Measurements from ENCODE around the gene ATP6V0A1.
"Not testable (repeated sequence)": the region's sequence is repeated elsewhere in the genome, so short reads cannot be mapped to it uniquely, and the experiment has no call there.

The ATP6V0A1 gene

DNA sequence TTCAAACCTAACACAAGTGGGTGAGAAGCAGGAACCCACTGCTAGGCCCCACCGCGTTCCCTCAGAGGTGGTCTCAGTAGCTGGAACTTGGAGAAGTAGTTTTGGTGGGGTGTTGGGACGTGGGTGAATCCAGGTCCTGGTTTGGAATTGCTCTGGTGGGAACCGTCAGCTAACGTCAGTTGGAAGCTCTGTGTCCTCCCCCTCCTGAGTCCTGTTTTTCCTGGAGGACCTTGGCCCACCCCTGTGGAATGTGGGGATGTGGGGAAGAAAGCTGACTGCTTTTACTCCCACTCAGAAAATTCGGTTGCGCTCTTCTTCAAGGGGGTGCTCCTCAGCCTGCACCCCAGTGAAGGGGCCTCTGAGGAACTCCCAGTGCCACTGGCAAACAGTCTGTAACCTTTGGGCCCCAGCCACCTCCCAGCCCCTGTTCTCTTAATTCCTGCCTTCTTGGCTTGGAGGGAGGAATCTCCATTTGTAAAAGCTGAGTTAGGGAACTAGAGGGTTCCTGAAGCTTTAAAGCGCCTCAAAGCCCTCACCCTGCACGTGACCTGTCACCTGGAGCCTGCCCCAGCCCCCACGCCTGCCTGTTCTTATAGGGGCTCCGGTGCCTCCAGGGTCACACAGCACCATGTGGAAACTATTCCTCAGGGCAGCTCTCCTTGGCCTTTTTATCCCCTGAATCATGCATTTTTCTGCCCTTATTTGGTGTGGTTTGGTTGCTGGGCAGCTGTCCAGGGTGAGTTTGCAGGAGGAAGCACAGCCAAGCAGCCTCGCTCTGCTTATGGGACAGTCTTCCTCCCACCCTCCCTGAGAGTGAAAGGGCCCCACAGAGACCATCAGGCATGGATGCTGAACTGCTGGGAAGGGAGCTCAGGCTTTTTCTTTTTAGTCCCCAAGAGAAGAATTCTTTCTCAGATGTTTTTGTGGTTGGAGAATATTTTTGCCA is 61.1 kb downstream of the ATP6V0A1 start:
- peak; percentile 100 for DNase-seq

DNA sequence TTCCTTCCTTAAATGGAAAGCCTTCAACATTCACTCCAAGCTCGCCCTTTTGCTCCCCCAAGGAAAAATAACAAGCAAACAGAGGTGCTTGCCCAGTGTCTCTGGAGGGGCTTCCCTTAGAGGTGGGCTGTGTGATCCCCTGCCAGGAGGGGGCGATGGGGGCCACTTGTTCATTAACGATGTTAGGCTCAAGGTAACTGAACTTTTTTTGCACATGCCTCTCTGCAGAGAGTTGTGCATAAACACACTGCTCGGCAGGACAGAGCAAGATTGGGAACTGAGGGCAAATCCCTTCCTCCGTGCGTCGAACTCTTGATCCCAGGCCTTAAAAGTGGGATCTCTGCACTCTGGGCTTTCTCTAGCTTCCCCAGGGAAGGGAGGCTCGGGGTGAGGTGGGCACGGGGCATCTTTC is 61.9 kb downstream of the ATP6V0A1 start:
- no peak for DNase-seq

- DNase-seq, result peak; percentile 10
Measured at GRCh38 chr17:42521036-42521435, 62.4 kb downstream of the ATP6V0A1 start.

- DNase-seq, result peak; percentile 6
Measured at GRCh38 chr17:42521666-42522262, 63.1 kb downstream of the ATP6V0A1 start.

DNA sequence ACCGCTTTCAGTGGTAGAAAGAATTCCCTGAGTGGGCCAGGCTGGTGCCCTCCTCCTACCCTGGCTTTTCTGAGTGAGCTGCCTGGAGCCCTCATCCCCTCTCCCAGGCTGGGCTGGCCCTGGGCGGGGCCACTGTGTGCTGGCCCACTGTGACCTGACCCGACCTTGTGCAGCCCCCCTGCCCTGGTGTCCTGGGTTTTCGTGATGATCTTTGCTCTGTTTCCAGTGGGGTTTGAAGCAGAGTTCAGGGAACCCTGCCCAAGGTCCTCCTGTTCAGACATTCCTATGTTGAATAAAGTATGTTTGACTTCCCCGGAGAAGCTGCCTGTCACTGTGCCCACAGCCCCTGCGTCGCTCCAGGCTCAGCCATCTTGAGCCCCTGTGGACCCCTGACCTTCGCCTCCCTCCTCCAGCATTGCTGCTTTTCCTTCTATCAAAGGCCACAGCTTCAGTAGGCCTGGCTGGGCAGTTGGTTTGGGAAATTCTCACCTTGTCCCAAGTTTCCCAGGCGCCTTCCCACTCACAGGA is 63.6 kb downstream of the ATP6V0A1 start:
- DNase-seq, result no peak

- DNase-seq, result no peak
Measured at GRCh38 chr17:42522798-42523278, 64.2 kb downstream of the ATP6V0A1 start.

GRCh38 chr17:42525221-42525620 is 66.5 kb downstream of the ATP6V0A1 start:
- DNase-seq, result peak; percentile 97

GRCh38 chr17:42526031-42526444 is 67.4 kb downstream of the ATP6V0A1 start:
- peak; percentile 84 for DNase-seq

GRCh38 chr17:42527932-42528331 is 69.3 kb downstream of the ATP6V0A1 start:
- no peak for DNase-seq

DNA sequence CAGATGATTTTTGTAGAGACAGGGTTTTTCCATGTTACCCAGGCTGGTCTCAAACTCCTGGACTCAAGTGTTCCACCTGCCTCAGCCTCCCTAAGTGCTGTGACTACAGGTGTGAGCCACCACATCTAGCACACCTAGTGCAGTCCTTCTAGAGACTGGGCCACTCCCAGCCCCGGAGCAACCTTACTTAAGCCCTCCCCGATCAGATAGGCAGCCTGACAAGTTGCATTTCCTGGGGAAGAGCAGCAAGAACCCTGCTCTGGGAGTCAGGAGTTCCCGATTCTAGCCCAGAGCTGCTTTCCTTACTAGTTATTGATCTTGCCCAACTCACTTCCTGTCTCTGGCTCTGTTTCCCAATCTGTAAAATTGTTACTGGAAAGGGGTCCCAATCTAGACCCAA is 70.4 kb downstream of the ATP6V0A1 start:
- no peak for DNase-seq

- DNase-seq, result no peak
Measured at GRCh38 chr17:42530952-42531454, 72.3 kb downstream of the ATP6V0A1 start.

- DNase-seq, result peak; percentile 41
Measured at GRCh38 chr17:42531455-42532354, 73.0 kb downstream of the ATP6V0A1 start.

GRCh38 chr17:42535155-42536047 is 76.7 kb downstream of the ATP6V0A1 start:
- no peak for DNase-seq

GRCh38 chr17:42536048-42536371 is 77.3 kb downstream of the ATP6V0A1 start, which contains the start of gene NAGLU:
Gene NAGLU (plus strand): TSS chr17:42536241. CDS start chr17:42536273, 32 bp downstream.
- DNase-seq, result peak; percentile 87

DNA sequence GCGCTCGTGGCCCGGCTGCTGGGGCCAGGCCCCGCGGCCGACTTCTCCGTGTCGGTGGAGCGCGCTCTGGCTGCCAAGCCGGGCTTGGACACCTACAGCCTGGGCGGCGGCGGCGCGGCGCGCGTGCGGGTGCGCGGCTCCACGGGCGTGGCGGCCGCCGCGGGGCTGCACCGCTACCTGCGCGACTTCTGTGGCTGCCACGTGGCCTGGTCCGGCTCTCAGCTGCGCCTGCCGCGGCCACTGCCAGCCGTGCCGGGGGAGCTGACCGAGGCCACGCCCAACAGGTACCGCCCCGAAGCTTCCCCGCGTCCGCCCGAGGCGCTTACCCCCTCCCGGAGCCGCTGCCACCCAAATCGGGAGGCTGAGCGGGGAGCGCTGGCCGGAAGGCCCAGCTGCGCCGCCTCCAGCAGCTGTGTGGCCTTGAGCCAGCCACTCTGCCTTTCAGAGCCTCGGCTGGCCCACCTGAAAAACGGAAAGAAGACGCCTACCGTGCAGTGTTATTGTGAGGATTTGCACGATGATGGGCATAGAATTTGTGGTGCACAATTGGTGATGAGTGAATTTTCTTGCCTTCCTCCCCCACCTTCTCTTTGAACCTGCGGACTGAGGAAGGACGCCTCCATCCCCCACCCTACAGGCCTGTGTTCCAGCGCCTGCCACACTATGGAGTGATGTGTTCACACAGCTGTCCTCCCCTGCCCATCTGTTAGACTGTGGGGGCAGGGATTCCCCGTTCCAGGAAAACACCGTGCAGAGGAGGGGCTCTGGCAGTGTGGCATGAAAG is 77.9 kb downstream of the ATP6V0A1 start:
- peak; percentile 76 for DNase-seq

- no peak for DNase-seq
Measured at GRCh38 chr17:42537156-42537805, 78.6 kb downstream of the ATP6V0A1 start.

DNA sequence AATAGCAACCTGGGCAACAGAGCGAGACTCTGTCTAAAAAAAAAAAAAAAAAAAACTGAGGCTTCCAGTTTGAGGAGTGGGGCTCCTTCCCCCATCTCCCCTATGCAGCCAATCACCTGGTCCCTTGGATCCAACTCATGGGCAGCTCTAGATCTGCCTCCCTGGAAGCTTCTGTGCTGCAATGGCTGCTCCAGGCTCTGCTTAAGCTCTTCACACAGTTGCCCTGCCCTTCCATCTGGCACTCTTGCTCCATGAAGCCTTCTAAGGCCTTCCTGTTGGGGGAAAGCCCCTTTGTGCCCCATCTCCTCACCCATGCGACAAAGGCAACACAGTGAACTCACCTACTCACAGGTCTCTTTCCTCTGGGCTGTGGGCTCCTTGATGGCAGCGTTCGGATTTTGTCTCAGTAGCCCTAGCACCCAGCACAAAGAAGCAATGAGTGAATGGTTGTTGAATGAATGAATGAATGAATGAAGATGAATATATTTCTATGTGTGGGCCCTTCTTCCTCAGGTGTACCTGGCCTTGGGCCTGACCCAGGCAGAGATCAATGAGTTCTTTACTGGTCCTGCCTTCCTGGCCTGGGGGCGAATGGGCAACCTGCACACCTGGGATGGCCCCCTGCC is 79.3 kb downstream of the ATP6V0A1 start:
- no peak for DNase-seq

- no peak for DNase-seq
Measured at GRCh38 chr17:42538482-42538881, 79.8 kb downstream of the ATP6V0A1 start.

GRCh38 chr17:42540558-42540957 is 81.9 kb downstream of the ATP6V0A1 start:
- not testable (repeated sequence) for DNase-seq
